Upper lobe of left lung (tissue), 6 donors: Measurements from ENCODE around the gene CCDC85B. TPM values are rescaled to one million over a fixed set of nuclear protein-coding genes. Genes with fewer than 3 reads are reported as not detected.

ENCODE experiments used
- ATAC-seq, 2 donors: fragments of 200-7000 bp; cut with Tn5 transposase; one replicate each; pipeline ENCODE4 v1.9.1; 2022; ENCODE audit warnings: mild to moderate bottlenecking in 2 of 2, moderate library complexity in 2 of 2; ENCODE audit not compliant: low FRiP score in 2 of 2
- DNase-seq, 2 donors: peaks; one replicate each; pipeline ENCODE4 v3.0.0-alpha.2; 2019 to 2020
- H3K27ac ChIP-seq, 4 donors: fragments of 200-600 bp; sonication (generic); one replicate each; pipeline ENCODE4 v1.5.1; 2016 to 2019
- H3K27me3 ChIP-seq, 4 donors: fragments of 200-600 bp; sonication (generic); one replicate each; pipeline ENCODE4 v1.5.1; 2017 to 2019
- H3K36me3 ChIP-seq, 4 donors: fragments of 200-600 bp; sonication (generic); one replicate each; pipeline ENCODE4 v1.5.1; 2016 to 2019
- H3K4me1 ChIP-seq, 4 donors: fragments of 200-600 bp; sonication (generic); one replicate each; pipeline ENCODE4 v1.5.1; 2018 to 2019
- H3K4me3 ChIP-seq, 4 donors: fragments of 200-600 bp; sonication (generic); one replicate each; pipeline ENCODE4 v1.5.1; 2017 to 2019; ENCODE audit warnings: mild to moderate bottlenecking in 2 of 4, moderate library complexity in 1 of 4
- H3K9me3 ChIP-seq, 4 donors: fragments of 200-600 bp; sonication (generic); one replicate each; pipeline ENCODE4 v1.5.1; 2018 to 2019
- CTCF ChIP-seq, 6 experiments: fragments of 450-650 bp in 4 of 6; fragments of 200-600 bp in 2 of 6; sonication (generic) in 2 of 6; IDR thresholded peaks; one replicate each; pipeline ENCODE4 v1.5.1; 2016 to 2019; ENCODE audit warnings: antibody characterized with exemption in 6 of 6
- EP300 ChIP-seq, 4 donors: sonication (generic); formaldehyde crosslinking; IDR thresholded peaks; one replicate each; pipeline ENCODE4 v1.5.1; 2017; ENCODE audit warnings: antibody characterized with exemption in 4 of 4, control low read depth in 2 of 4
- POLR2A ChIP-seq, 4 donors: fragments of 450-650 bp; IDR thresholded peaks; one replicate each; pipeline ENCODE4 v1.5.1; 2016 to 2017; ENCODE audit warnings: antibody characterized with exemption in 4 of 4, mild to moderate bottlenecking in 2 of 4
- POLR2AphosphoS5 ChIP-seq, 2 donors: sonication (generic); formaldehyde crosslinking; IDR thresholded peaks; one replicate each; pipeline ENCODE4 v1.5.1; 2017; ENCODE audit warnings: antibody characterized with exemption in 2 of 2
- WGBS, 2 donors: methylation state at CpG; one replicate each; pipeline ENCODE4 v1.1.5; 2017 to 2018; 5-methylcytosine and 5-hydroxymethylcytosine counted together
- total RNA-seq, 6 donors: library from RNA; depleted of rRNA in 4 of 6; stranded (reverse); fragments of >200 nt in 4 of 6; gene quantifications; one replicate each; pipeline versions ENCODE4 v1.1.0 to v1.2.1, GENCODE V29; 2016 to 2021
- donor health status: DM: no; HTN: no; CAD: no; lungs with moderate emphysema.
- donor health status: DM: no; HTN: yes; CAD: no; lungs with severe emphysema.

Gene CCDC85B
- total RNA-seq, 6 donors from 2014 or later: 19.9 to 69.7 (median 37.2) TPM

GRCh38 chr11:65911682-65912568, 21.5 kb downstream of the CCDC85B start:
- WGBS, 2 donors: 15 to 23% methylated on average over 11 to 14 of the region's 14 CpGs
- Histone ChIP-seq H3K27me3 (no peaks in the 10 kb centered on the region), H3K27ac (peak overlapping the region; percentile 20 to 67 (median 64)), H3K4me1 (peaks cover 33 to 36% (median 35%) of the 10 kb centered on the region in 4 donors), H3K36me3 (no peaks in the 10 kb centered on the region), H3K9me3 (no peaks in the 10 kb centered on the region), H3K4me3 (no peak overlapping the region)
- TF ChIP-seq POLR2A (IDR thresholded peaks at IDR 0.05) (no peak), EP300 (IDR thresholded peaks at IDR 0.05) (no peak), POLR2AphosphoS5 (IDR thresholded peaks at IDR 0.05) (peak in 1 of 2 donors; percentile 42), CTCF (IDR thresholded peaks at IDR 0.05) (peak in 5 of 6 experiments; percentile 31 to 48 (median 38))
- DNase-seq: no peak
- ATAC-seq: peak in 1 of 2 donors; percentile 51

- no peaks in the 10 kb centered on the region for H3K27me3 ChIP-seq
- H3K4me3 ChIP-seq: no peak overlapping the region
- no peak for ATAC-seq
- DNase-seq: no peak
- no peaks in the 10 kb centered on the region for H3K9me3 ChIP-seq
- 48 to 54% methylated on average over 4 of the region's 4 CpGs for WGBS, 2 donors
- no peak for TF ChIP-seq POLR2AphosphoS5 (IDR thresholded peaks at IDR 0.05)
- no peak for TF ChIP-seq EP300 (IDR thresholded peaks at IDR 0.05)
- no peak for TF ChIP-seq CTCF (IDR thresholded peaks at IDR 0.05)
- H3K36me3 ChIP-seq: peaks cover 0 to 4% (median 0%) of the 10 kb centered on the region in 4 donors
- H3K4me1 ChIP-seq: peaks cover 42 to 46% (median 44%) of the 10 kb centered on the region in 4 donors
- H3K27ac ChIP-seq: peak overlapping the region in 1 of 4 donors; percentile 21
Observed at GRCh38 chr11:65912845-65913244, 22.4 kb downstream of the CCDC85B start.

- Histone ChIP-seq H3K36me3 (peaks cover 0 to 4% (median 0%) of the 10 kb centered on the region in 4 donors), H3K27ac (peak overlapping the region; percentile 64 to 99 (median 90)), H3K4me3 (no peak overlapping the region), H3K27me3 (no peaks in the 10 kb centered on the region), H3K9me3 (no peaks in the 10 kb centered on the region), H3K4me1 (peaks cover 50 to 53% (median 51%) of the 10 kb centered on the region in 4 donors)
- ATAC-seq (no peak), DNase-seq (no peak)
- TF ChIP-seq POLR2A (IDR thresholded peaks at IDR 0.05): no peak
- 61 to 71% methylated on average over 8 of the region's 10 CpGs for WGBS, 2 donors
Observed at GRCh38 chr11:65915101-65915820, 24.8 kb downstream of the CCDC85B start.

- peaks cover 56 to 59% (median 57%) of the 10 kb centered on the region in 4 donors for H3K4me1 ChIP-seq
- WGBS, 2 donors: 48 to 50% methylated on average over 1 to 13 of the region's 13 CpGs
- no peaks in the 10 kb centered on the region for H3K9me3 ChIP-seq
- ATAC-seq (peak; percentile 50), DNase-seq (peak; percentile 81 to 82)
- H3K36me3 ChIP-seq: peaks cover 0 to 5% (median 0%) of the 10 kb centered on the region in 4 donors
- H3K4me3 ChIP-seq: no peak overlapping the region
- peak in 2 of 4 donors; percentile 36 to 49 for TF ChIP-seq EP300 (IDR thresholded peaks at IDR 0.05)
- TF ChIP-seq POLR2AphosphoS5 (IDR thresholded peaks at IDR 0.05): peak; percentile 55 to 71
- no peak for TF ChIP-seq CTCF (IDR thresholded peaks at IDR 0.05)
- TF ChIP-seq POLR2A (IDR thresholded peaks at IDR 0.05): peak in 1 of 4 donors; percentile 9
- H3K27me3 ChIP-seq: no peaks in the 10 kb centered on the region
- H3K27ac ChIP-seq: peak overlapping the region; percentile 64 to 99 (median 90)
Observed at GRCh38 chr11:65915821-65916251, 25.4 kb downstream of the CCDC85B start.

GRCh38 chr11:65916391-65916790, 25.9 kb downstream of the CCDC85B start:
- no peak overlapping the region for H3K4me3 ChIP-seq
- peaks cover 55 to 60% (median 57%) of the 10 kb centered on the region in 4 donors for H3K4me1 ChIP-seq
- H3K9me3 ChIP-seq: no peaks in the 10 kb centered on the region
- WGBS, 2 donors: 76 to 100% methylated on average over 3 to 7 of the region's 7 CpGs
- peak overlapping the region; percentile 64 to 99 (median 90) for H3K27ac ChIP-seq
- TF ChIP-seq CTCF (IDR thresholded peaks at IDR 0.05) (no peak), POLR2A (IDR thresholded peaks at IDR 0.05) (no peak), EP300 (IDR thresholded peaks at IDR 0.05) (no peak), POLR2AphosphoS5 (IDR thresholded peaks at IDR 0.05) (no peak)
- ATAC-seq (no peak), DNase-seq (no peak)
- H3K27me3 ChIP-seq: no peaks in the 10 kb centered on the region
- H3K36me3 ChIP-seq: peaks cover 0 to 11% (median 0%) of the 10 kb centered on the region in 4 donors
